GM23248 (cell line): ENCODE results near the gene CKAP5. TPM values are rescaled to one million over a fixed set of nuclear protein-coding genes. Genes with fewer than 3 reads are reported as not detected.

Experiments used
- DNase-seq: peaks from one replicate; pipeline ENCODE4 v3.0.0-alpha.2; 2015
- H2AFZ ChIP-seq: fragments of 200-600 bp; sonication (generic); 2 replicates; pipeline ENCODE4 v1.6.1; 2016; ENCODE audit warnings: antibody characterized with exemption
- H3F3A ChIP-seq: fragments of 200-600 bp; sonication (generic); 2 replicates; pipeline ENCODE4 v1.6.1; 2016; ENCODE audit warnings: mild to moderate bottlenecking, antibody characterized with exemption, mixed run types; ENCODE audit not compliant: insufficient read depth
- H3K27ac ChIP-seq: fragments of 200-600 bp; sonication (generic); 2 replicates; pipeline ENCODE4 v1.5.1; 2016; ENCODE audit warnings: mild to moderate bottlenecking
- H3K27me3 ChIP-seq: fragments of 200-600 bp; sonication (generic); replicated peaks from 2 replicates; pipeline ENCODE4 v1.6.1; 2016; ENCODE audit warnings: mild to moderate bottlenecking; ENCODE audit not compliant: insufficient read depth
- H3K36me3 ChIP-seq: fragments of 200-600 bp; sonication (generic); 2 replicates; pipeline ENCODE4 v1.6.1; 2016; ENCODE audit warnings: low read depth, mild to moderate bottlenecking
- H3K4me1 ChIP-seq: fragments of 200-600 bp; sonication (generic); 2 replicates; pipeline ENCODE4 v1.6.1; 2016; ENCODE audit warnings: mild to moderate bottlenecking; ENCODE audit not compliant: insufficient read depth
- H3K4me2 ChIP-seq: fragments of 200-600 bp; sonication (generic); one replicate; pipeline ENCODE4 v1.6.1; 2016; ENCODE audit warnings: mild to moderate bottlenecking; ENCODE audit not compliant: unreplicated experiment
- H3K4me3 ChIP-seq: fragments of 200-600 bp; sonication (generic); 2 replicates; pipeline ENCODE4 v1.5.1; 2016; ENCODE audit warnings: mild to moderate bottlenecking
- H3K79me2 ChIP-seq: fragments of 200-600 bp; sonication (generic); 2 replicates; pipeline ENCODE4 v1.6.1; 2016; ENCODE audit warnings: mild to moderate bottlenecking; ENCODE audit not compliant: insufficient read depth
- H3K9ac ChIP-seq: fragments of 200-600 bp; sonication (generic); 2 replicates; pipeline ENCODE4 v1.6.1; 2016; ENCODE audit warnings: mild to moderate bottlenecking
- H3K9me2 ChIP-seq: fragments of 200-600 bp; sonication (generic); 2 replicates; pipeline ENCODE4 v1.6.1; 2016; ENCODE audit warnings: mixed run types, mild to moderate bottlenecking, moderate library complexity; ENCODE audit not compliant: insufficient read depth
- H3K9me3 ChIP-seq: fragments of 200-600 bp; sonication (generic); one replicate; pipeline ENCODE4 v1.6.1; 2017; ENCODE audit warnings: low read depth
- H4K20me1 ChIP-seq: fragments of 200-600 bp; sonication (generic); 2 replicates; pipeline ENCODE4 v1.6.0; 2016; ENCODE audit not compliant: insufficient read depth
- EZH2 ChIP-seq: fragments of 200-600 bp; sonication (generic); IDR thresholded peaks from 2 replicates; pipeline ENCODE4 v1.6.1; 2018; ENCODE audit warnings: antibody characterized with exemption, mild to moderate bottlenecking; ENCODE audit not compliant: insufficient read depth, poor library complexity, severe bottlenecking
- EZH2phosphoT487 ChIP-seq: fragments of 200-600 bp; sonication (generic); IDR thresholded peaks from 2 replicates; pipeline ENCODE4 v1.6.1; 2018; ENCODE audit warnings: antibody characterized with exemption, moderate library complexity, mild to moderate bottlenecking, low read depth; ENCODE audit not compliant: insufficient read depth
- WGBS, 2 experiments: methylation state at CpG; one replicate each; pipeline ENCODE4 v1.1.6; 2015 to 2017; ENCODE audit warnings: low lambda C conversion rate in 2 of 2, low coverage in 1 of 2; ENCODE audit errors: missing lambda C conversion rate in 2 of 2; 5-methylcytosine and 5-hydroxymethylcytosine counted together
- in situ Hi-C: fragments of 300-500 bp; cut with MboI; formaldehyde crosslinking; loops from 2 replicates; pipeline ENCODE4 v1.15.0; 2020
- polyA plus RNA-seq: library from polyadenylated mRNA; unstranded; fragments of >200 nt; fragmentation: Nextera tagmentation; extraction: Ambion mirVana; gene quantifications from 2 replicates; pipeline ENCODE4 v1.2.1, GENCODE V29; 2016
- total RNA-seq: library from RNA; depleted of rRNA; stranded (reverse); fragments of >200 nt; shearing (Covaris generic); gene quantifications from 2 replicates; pipeline ENCODE4 v1.2.3, GENCODE V29; 2014

CKAP5 gene
- total and polyA plus RNA-seq, 2 experiments from 2014 or later: 35.2 to 47.6 TPM

DNA sequence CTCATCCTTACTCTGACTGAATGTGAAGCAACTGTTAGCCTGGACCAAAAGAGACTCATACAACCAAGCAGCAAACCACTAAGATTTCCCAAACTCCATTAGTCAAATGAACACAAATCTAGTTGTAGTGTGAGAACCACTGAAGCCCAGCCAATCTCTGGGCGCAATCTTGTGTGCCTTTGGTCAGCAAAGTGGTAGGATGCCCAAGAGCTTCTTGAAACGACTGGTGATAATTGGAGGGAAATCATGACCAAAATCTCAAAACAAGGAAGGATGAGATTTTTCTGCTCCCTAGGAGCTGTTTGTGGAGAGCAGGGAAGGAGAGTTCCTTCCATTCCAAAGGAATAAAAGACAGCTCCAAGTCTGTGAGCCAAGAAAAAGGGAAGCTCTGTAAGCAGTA, 103.0 kb downstream of the CKAP5 start:
- Histone ChIP-seq H3K4me1 (no peaks in the 10 kb centered on the region), H3K27me3 (no peaks in the 10 kb centered on the region), H3K27ac (no peak overlapping the region), H3K9me3 (no peaks in the 10 kb centered on the region), H3K79me2 (no peaks in the 10 kb centered on the region), H3K9me2 (no peaks in the 10 kb centered on the region), H3K4me2 (no peak overlapping the region), H3F3A (no peaks in the 10 kb centered on the region), H3K4me3 (no peak overlapping the region), H3K36me3 (peaks cover 52% of the 10 kb centered on the region), H2AFZ (no peak overlapping the region), H4K20me1 (no peaks in the 10 kb centered on the region), H3K9ac (no peak overlapping the region)
- 97 to 98% methylated on average over 2 of the region's 2 CpGs for WGBS, 2 experiments
- no peak for DNase-seq
- TF ChIP-seq EZH2phosphoT487 (no peak), EZH2 (no peak)
- in situ Hi-C loops: no loop called here

DNA sequence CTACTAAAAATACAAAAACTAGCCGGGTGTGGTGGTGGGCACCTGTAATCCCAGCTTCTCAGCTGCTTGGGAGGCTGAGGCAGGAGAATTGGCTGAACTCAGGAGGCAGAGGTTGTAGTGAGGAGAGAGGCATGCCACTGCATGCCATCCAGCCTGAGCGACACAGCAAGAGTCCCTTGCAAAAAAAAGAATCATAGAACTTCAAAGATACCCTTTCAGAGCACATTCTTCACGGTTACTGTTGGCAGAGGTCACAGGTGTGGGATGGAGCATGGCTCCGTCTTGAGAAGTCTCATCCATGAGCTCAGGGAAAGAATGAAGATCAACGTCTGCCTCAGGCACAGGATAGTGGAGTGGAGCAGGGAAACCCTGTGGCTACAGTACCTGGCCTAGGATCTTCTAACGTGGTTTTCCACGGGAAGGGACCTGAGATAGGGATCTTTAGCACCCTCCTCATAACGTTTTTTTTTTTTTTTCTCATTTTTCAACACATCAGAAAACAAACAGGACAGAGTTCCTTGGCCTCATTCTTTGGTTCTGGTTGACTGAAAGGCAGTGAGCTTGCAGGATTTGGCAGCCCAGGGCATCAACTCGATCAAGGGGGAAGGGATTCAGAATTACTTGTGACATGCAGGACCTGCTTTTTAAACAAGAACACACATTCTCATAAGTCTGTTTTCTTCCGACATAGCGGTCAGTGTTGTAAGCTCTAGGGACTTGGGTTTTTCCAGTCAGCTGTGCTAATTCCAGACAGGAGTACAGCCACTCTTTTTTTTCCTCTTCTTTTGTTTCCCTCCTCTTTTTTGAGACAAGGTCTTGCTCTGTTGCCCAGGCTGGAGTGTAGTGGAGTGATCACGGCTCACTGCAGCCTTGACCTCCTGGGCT, 104.2 kb downstream of the CKAP5 start:
- peaks cover 48% of the 10 kb centered on the region for H3K36me3 ChIP-seq
- in situ Hi-C loops: no loop called here
- TF ChIP-seq EZH2phosphoT487 (no peak), EZH2 (no peak)
- no peak for DNase-seq
- no peak overlapping the region for H3K4me2 ChIP-seq
- H3K79me2 ChIP-seq: no peaks in the 10 kb centered on the region
- H3K9me3 ChIP-seq: no peaks in the 10 kb centered on the region
- no peak overlapping the region for H3K9ac ChIP-seq
- no peaks in the 10 kb centered on the region for H3K27me3 ChIP-seq
- H2AFZ ChIP-seq: no peak overlapping the region
- no peak overlapping the region for H3K4me3 ChIP-seq
- H4K20me1 ChIP-seq: no peaks in the 10 kb centered on the region
- no peaks in the 10 kb centered on the region for H3K4me1 ChIP-seq
- WGBS, 2 experiments: 80 to 81% methylated on average over 12 of the region's 12 CpGs
- H3K27ac ChIP-seq: no peak overlapping the region
- H3F3A ChIP-seq: no peaks in the 10 kb centered on the region
- no peaks in the 10 kb centered on the region for H3K9me2 ChIP-seq

DNA sequence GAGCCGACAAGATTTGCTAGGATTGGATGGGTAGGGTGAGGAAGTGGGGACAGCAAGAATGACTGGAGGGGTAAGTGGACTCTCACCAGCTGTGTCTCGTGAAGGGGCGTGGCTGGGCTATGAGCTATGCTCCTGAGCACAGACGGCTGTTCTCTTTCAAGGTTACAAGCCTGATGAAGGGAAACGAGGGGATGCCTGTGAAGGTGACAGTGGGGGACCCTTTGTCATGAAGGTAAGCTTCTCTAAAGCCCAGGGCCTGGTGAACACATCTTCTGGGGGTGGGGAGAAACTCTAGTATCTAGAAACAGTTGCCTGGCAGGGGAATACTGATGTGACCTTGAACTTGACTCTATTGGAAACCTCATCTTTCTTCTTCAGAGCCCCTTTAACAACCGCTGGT, 107.2 kb downstream of the CKAP5 start:
- no peaks in the 10 kb centered on the region for H3K4me1 ChIP-seq
- TF ChIP-seq EZH2phosphoT487 (no peak), EZH2 (no peak)
- in situ Hi-C loops: no loop called here

DNA sequence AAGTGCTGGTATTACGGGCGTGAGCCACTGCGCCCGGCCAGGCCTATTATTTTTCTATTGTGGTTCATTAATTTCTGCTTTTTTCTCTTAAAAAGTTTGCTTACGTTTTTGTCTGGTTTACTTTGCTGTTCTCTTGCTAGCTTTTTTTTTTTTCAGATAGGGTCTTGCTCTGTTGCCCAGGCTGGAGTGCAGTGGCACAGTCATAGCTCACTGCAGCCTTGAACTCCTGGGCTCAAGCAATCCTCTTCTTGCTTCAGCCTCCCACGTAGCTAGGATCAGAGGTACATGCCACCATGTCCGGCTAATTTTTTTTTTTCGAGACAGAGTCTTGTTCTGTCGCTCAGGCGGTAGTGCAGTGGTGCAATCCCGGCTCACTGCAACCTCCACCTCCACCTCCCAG, 108.4 kb downstream of the CKAP5 start:
- Histone ChIP-seq H3K27me3 (no peaks in the 10 kb centered on the region), H3F3A (no peaks in the 10 kb centered on the region), H3K36me3 (peaks cover 10% of the 10 kb centered on the region; the same call in 1 of the 2 replicates), H3K9ac (no peak overlapping the region), H3K4me3 (no peak overlapping the region), H3K27ac (no peak overlapping the region), H3K79me2 (no peaks in the 10 kb centered on the region), H4K20me1 (no peaks in the 10 kb centered on the region), H3K9me2 (no peaks in the 10 kb centered on the region), H3K9me3 (no peaks in the 10 kb centered on the region), H3K4me2 (no peak overlapping the region), H3K4me1 (no peaks in the 10 kb centered on the region), H2AFZ (no peak overlapping the region)
- in situ Hi-C loops: no loop called here
- no peak for DNase-seq
- TF ChIP-seq EZH2 (no peak), EZH2phosphoT487 (no peak)
- 87 to 88% methylated on average over 11 of the region's 11 CpGs for WGBS, 2 experiments

More for the DNA sequence above, 107.2 kb downstream of the CKAP5 start:
- no peak overlapping the region for H3K27ac ChIP-seq
- no peaks in the 10 kb centered on the region for H3K9me2 ChIP-seq
- H3F3A ChIP-seq: no peaks in the 10 kb centered on the region
- H3K79me2 ChIP-seq: no peaks in the 10 kb centered on the region
- no peak overlapping the region for H3K4me3 ChIP-seq
- H2AFZ ChIP-seq: no peak overlapping the region
- H3K9me3 ChIP-seq: no peaks in the 10 kb centered on the region
- no peak overlapping the region for H3K4me2 ChIP-seq
- peaks cover 21% of the 10 kb centered on the region for H3K36me3 ChIP-seq
- WGBS, 2 experiments: 76 to 80% methylated on average over 6 of the region's 6 CpGs
- no peaks in the 10 kb centered on the region for H3K27me3 ChIP-seq
- H4K20me1 ChIP-seq: no peaks in the 10 kb centered on the region
- H3K9ac ChIP-seq: no peak overlapping the region
- DNase-seq: no peak
